CD4-positive, alpha-beta T cell treated with Interleukin-1 beta for 1 hour (primary cell): Measurements from ENCODE around the gene POMGNT2.
"Not testable (repeated sequence)": the region's sequence is repeated elsewhere in the genome, so short reads cannot be mapped to it uniquely, and the experiment has no call there.

Source experiments
- DNase-seq, 2 donors: peaks; one replicate each; pipeline ENCODE4 v3.0.0-alpha.2; 2020 to 2022

POMGNT2 gene

DNA sequence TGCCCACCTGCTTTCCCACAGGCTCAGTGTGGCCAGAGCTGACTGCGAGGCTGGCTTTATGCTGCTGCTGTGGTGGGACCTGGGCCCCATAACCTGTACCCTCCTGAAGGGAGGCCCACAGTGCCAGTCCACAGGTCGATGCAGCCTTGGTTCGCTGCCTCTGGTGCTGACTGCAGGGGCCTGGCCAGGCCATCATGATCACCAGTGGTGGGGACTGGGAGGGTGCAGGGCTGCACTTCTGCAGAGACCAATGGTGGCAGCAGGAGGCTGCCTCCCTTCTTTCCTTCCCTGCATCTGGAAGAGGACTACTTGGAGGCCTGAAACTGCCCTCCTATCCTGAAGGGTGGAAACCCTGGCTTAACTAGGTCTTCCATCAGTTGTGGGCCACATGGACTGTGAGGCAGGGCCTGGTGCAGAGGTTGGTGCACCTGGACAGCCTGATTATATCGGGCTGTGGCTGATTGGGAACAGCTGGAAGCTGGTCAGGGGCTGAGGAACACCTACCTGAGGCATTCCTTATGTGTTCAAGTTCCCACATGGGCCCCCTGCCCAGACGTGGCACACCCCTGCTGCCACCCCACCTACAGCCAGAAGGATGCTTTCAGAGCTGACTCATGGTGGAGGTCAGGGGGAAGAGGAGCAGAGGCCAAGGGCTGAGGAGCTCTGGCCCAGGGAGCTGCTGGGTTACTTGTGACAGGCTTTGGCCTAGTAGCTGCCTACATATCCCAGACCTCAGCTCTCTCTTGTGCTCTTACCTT lies 29.8 kb downstream of the POMGNT2 start:
- no peak for DNase-seq

DNA sequence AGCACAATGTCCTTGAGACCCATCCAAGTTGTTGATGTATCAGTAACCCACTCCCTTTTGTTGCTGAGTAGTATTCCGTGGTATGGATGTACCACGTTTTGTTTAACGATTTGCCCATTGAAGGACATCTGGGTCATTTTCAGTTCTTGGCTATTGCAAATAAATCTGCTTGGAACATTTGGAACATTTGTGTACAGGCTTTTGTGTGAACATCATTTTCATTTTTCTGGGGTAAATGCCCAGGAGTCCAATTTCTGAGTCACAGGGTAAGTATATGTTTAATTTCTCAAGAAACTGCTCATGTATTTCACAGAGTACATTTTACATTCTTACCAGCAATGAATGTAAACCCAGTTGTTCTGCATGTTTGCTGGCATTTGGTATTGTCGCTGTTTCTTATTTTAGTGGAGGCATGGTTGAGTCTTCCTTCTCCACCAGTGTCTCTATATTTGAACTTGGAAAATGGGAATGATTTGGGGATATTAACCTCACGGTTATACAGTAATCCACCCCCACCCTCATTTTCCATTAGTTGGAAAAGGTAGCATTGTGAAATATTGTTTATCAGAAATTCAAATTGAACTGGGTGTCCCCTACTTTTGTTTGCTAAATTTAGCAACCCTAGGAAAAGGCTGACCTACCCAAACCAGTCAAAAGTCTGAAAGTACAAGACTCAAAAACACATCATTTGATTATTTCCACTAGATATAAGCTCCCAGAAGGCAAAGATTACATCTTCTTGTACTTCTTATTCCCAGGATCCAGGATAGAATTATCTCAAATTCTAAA lies 30.8 kb downstream of the POMGNT2 start:
- DNase-seq = no peak

DNA sequence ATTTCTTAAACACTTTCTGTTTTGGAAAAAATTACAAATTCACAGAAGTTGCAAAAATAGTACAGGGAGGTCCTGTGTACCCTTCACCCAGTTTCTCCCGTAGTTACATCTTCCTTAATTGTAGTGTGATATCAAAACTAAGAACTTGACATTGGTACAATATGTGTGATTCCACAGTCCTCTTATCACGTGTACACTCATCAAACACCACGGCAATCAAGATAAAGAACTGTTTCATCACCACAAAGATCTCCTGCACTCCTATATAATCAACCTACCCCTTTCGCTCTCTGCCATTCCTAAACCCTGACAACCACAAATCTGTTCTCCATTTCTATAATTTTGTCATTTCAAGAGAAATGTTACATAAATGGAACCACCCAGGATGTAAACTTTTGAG lies 31.4 kb downstream of the POMGNT2 start:
- DNase-seq = no peak

DNA sequence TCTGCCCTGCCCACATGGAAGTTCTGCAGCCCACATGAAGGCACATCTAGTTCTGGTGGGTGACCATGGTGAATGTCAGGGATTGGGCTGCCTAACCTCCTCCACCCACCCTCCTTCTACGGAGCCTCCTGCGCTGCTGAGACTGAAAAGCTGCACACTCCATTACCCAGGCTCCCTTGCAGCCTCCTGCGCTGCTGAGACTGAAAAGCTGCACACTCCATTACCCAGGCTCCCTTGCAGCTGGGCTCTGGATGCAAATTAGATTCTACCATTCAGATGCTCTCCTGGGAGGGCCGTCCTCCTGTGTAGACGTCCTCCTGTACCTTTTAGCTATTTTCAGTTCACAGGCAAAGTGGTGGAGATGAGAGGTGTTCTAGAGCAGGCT lies 32.1 kb downstream of the POMGNT2 start:
- no peak for DNase-seq

DNA sequence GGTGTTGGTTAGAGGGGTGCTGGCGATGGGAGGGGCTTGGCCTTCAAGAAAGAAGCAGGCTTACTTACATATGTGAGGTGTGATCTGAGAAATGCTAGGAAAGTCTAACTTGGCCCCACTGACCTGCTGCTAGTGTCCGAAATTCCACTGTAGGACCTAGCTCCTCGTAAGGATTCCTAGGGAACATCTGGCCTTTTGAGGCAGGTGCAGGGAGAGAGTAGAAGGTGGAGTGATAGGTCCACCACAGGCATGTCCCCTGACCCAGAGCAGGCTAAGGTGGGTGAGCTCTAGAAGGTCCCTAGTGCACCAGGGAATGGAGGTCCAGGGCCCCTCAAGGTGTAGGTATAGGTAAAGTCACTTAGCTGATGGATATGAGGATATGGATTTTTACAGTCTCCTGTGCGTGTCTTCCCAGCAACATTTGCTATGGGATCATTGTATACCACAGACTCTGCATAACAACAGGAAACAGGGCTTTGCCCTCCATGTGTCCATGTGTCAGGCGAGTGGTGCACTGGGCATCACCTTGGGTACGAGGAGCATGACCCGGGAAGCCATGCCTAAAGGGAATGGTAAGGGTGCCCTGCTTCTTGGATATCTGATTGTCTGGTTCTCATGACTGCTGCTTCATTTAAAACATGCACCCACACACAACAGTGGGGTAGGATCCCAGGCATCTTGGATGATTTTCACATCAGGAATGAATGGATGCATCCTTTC lies 32.6 kb downstream of the POMGNT2 start:
- no peak for DNase-seq

DNA sequence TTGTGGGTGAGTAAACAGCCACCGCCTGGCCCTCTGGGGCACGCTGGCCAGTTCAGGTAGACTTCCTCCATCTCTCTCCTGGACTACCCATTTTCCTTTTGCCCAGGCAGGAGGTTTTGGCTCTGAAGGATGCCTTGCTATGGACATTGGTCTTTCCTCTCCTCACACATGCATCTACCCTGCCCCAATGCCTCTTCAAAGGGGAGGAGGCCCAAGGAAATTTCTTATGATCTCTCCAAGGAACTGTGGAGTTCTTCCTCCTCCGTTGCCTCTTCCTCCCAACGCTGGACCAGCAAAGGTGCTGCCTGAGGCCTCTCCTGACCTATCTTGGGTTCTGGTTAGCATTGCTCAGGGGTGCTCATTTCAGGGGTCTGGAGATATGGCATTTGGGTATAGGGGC lies 33.5 kb downstream of the POMGNT2 start:
- no peak for DNase-seq

DNA sequence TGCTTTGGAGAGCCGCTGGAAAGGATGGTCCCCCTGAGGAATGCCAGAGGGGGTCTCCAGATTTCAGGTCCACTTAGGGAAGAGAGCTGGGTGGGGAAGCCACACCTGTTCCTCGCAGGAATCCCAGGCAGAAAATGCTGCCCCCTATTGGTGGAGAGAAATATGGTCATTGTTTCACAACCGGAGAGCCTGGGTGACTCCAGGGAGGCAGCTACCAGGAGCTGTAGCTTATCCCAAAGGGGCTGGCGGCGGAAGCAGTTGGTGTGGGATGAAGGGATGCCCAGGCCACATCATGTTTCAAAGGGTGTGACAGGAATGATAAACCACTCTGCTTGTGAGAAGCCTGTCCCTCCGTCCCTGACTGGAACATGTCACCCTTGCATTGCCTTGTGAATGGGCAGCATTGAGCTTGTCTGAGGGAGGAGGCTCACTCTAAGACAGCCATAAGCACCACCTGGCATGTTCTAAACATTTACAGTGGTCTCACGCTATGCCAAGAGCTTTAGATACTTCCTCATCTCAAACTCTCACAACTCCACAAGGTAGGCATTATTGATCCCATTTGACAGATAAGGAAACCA lies 34.5 kb downstream of the POMGNT2 start:
- DNase-seq = peak in 1 of 2 donors; percentile 44

DNA sequence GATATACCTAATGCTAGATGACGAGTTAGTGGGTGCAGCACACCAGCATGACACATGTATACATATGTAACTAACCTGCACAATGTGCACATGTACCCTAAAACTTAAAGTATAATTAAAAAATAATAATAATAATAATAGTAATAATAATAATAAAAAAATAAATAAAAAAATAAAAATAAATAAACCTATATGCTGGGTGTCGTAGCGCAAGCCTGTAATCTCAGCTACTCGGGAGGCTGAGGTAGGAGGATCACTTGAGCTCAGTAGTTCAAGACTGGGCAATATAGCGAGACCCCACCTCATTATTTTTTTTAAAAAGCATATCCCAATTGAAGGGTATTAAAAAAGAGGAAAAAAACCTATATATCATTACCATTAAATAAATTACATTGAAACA lies 35.2 kb downstream of the POMGNT2 start:
- DNase-seq = not testable (repeated sequence)

DNA sequence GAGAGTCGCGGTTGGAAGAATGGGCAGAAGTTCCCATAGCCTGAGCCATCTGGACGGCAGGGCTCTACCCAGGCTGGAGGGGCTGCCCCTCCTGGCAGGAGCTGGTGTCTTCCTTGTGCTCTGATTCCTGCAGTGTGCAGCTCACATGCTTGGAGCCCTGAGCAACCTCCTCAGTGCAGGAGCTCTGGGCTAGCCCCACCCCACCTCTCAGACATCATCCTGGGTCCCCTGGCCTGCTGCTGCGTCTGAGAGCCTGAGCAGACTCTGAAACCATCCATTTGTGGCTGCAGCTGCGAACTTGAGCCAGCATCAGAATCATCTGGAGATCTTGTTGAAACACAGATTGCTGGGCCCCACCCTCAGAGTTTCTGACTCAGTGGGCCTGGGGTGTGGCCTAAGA lies 42.8 kb downstream of the POMGNT2 start:
- DNase-seq = no peak

DNA sequence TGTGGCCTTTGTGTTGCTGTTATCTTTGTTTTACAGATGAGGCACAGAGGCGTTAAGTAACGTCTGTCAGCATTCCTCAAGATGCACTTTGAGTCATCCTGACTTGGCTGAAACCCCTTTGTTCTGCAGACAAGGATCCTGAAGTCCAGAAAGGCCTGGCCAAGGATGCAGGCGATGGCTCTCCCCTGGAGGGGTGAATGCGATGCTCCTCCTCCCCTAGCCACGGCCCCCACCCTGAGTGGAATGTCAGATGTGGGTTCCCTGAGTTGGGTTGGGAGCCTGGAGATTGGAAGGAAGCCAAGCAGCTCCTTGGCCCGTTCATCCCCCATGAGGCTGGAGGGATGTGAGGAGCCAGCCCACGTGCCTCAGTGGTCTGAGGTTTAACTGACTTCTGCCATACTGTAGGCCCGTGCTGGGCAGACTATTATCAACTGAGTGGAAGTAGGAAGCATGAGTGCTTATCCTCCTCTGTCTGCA lies 43.3 kb downstream of the POMGNT2 start:
- DNase-seq = no peak

DNA sequence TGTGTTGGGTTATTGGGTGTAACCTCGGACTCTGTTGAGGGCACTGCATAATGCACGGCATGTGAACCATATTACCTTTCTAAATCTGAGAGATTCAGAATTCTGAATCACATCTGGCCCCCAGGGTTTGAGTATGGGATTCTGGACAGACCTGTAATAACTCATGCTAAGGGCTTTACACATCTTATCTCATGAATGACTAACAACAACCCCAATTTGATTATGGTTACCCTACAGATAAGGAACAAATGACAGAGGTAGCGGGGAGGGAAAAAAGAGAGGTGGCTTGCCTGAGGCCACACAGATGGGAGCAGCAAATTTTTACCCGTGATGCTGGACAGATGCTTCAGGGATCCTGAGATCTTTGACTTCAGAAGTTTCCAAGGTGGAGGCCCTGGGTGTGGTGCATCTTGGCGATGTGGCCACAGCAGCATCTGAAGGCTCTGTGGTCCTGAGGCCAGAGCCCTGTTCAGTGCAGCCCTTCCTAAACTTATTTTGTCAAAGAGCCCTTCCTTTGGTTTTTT lies 43.8 kb downstream of the POMGNT2 start:
- DNase-seq = no peak

DNA sequence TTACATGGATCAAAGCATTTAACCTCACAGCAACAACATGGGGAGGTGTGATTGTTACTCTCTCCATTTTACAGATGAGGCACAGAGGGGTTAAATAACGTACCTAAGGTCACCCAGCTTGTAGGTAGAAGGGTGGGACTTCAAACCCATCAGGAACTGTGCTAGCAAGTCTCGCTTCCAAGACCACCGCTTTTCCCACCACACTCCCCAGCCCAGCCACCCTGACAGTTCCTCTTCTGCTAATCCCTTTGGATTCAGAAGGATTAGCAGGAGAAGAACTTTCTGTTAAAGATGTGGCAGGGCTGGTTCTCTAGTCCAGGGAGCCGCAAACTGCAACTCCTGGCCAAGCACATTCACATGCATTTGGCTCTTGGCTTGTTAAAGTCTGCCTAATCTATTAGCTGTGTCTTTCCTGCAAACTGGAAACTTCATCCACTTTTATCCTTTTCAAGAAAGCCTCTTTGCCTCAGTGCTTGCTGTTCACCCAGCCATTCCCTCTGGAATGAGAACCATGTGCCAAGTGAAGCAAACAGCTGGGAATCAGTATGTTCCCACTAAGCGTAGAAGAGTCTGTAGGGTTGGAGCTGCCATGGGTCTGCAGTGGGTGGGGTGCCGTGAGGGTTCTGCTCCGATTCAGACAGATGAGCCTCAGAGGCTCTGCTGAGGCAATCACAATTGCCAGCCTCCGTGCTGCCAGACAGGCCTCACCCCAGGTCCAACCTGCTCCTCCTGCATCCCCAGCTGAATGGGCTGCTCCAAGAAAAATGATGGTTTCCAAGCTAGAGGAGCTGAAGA lies 44.6 kb downstream of the POMGNT2 start:
- no peak for DNase-seq

DNA sequence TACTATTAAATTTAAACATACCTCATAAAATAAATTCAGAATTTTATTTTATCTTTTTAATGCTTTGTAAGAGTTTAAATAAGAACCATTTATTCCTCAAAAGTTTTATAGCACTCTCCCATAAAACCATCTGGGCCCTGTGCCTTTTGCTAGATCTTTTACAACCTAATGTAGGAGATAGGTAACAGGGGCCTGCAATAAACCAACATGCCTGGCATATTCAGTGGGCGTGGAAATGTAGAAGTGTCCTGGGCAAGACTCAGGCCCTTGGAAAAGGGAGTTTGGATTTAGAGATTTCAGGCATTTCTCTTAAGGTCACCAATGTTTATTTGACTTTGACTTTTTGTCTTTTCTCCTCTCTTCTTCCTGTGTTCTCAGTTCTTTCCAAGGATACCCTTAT lies 46.4 kb downstream of the POMGNT2 start:
- no peak for DNase-seq

DNA sequence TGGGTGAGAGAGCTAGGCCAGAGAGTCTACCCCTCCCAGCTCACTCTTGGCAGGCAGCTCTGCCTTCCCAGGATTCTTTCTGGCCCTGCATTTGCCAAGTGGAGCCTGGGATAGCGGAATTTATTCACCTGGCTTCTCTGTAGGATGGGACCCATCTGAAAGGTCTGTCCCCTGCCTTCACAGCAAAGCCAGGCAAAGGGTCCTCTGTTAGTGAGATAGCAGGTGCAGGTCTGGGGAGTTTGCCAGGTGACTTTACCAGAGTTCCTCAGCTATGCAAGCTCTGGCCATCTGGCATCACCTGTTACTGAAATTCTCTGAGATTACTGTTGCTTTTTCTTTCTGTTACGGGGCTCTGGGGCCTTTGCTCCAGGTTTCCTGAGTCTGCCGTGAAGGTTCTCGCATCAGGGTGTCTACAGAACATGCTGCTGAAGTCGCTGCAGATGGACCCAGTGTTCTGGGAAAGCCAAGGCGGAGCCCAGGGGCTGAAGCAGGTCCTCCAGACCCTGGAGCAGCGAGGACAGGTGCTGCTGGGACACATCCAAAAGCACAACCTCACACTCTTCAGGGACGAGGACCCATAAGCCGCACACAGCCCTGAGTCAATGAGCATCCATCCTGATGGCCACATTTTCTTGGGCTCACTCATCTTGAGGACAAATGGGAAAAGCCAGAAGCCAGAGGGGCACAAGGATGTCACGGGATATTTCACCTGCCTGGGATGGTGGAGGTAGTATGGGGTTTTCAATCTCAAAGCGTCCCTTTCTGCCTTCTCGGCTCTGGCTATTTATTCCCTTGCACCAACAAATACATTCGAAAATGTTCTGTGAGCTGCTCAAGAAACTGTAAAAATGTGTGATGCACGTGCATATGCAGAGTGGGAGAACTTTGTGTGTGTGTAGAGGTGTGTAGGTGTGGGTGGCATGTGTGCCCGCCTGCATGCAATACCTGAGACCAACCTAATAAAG lies 49.8 kb downstream of the POMGNT2 start:
- no peak for DNase-seq

DNA sequence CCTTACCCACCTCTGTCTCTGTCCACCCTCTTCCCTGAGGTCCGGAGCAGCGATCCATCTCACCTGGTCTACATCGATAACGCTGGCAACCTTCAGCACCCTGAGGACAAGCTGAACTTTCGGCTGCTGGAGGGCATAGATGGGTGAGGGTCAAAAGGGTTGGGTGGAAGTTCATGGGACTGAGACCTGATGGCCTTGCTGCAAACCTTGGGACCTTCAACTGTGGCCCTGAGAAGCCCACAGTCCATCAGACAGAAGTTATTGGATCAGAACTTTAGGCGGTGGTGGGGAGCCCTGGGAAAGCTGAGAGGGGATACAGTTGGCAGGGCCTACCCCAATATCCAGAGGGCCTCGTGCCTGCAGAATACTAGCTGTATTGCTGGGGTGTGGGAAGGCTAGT lies 50.5 kb downstream of the POMGNT2 start:
- no peak for DNase-seq

DNA sequence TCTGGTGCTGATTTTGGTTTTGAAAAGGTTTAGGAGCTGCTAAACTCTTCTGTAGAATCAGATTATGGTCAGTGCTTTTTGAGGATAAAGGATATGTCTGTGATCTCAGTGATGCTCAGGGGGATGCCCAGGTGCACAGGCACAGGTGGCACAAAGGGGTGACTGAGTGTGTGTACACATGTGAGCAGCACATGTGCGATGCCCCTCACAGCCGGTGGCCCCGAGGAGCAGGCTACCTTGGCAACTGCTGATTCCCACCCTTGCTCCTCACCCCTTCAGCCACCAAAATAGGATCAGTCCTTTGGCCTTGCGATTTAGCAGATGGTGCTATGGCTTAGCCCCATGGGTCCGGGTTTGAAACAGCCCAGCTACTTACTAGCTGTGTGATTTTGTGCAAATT lies 51.1 kb downstream of the POMGNT2 start:
- DNase-seq = no peak

DNA sequence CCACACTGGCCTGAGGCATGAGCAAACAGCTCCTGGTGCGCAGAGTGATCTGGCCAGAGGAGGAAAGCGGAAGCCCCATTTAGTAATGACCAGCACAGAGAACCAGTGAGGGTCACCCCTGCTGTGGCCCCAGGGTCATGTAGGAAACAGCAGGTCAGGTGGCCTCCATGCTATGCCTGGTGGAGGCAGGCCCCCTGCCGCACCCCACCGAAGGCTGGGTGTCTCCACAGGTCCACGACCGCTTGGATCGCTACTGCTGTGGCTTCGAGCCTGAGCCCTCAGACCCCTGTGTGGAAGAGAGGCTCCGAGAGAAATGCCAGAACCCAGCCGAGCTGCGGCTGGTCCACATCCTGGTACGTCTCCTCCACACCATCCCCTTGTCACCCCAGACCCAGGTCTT lies 52.6 kb downstream of the POMGNT2 start:
- DNase-seq = no peak

DNA sequence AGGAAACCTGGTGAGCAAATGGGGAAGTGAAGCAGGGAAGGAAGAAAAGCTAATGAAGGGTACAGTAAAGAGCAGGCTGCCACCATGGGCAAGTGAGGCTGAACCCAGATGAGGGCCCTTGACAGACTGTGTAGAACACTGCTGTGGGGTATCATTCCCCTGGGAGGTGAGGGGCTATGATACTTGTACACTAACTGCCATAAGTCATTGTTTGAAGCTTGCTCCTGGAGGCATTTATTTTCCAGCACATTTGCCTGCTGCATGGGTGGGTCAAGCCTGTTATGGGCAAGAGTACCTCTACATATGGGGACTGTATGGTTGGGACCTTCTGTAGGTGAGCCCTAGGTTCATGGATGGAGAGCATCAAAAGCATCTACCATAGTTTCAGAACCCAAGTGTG lies 57.4 kb downstream of the POMGNT2 start:
- DNase-seq = no peak

DNA sequence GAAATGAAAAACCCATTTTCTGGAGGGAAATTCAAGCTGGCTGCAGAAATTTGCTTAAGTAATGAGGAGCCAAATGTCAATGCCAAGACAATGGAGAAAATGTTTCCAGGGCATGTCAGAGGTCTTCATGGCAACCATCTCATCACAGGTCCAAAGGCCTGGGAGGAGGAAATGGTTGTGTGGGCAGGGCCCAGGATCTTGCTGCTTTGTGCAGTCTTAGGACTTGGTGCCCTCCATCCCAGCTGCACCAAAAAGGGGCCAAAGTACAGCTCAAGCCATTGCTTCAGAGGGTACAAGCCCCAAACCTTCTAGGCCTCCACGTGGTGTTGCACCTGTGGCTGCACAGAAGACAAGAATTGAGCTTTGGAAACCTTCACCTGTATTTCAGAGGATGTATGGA lies 59.3 kb downstream of the POMGNT2 start:
- no peak for DNase-seq

DNA sequence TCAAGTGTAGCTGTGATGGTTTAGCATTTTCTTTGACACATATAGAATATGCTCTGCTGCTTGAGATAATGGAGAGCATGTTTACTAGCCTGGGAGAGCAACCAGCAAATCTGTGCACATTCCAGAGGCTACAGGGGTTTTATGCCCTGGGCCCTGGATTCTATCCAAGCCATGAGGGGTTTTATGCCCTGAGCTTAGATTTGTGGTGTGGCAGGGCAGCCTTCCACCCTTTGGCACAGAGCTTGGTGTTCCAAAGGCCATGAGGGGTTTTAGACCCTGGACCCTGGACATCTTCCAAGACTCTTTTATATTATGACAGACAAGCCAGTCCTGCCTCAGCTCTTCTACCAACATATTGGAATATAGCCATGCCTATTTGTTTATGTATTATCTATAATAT lies 60.8 kb downstream of the POMGNT2 start:
- not testable (repeated sequence) for DNase-seq

DNA sequence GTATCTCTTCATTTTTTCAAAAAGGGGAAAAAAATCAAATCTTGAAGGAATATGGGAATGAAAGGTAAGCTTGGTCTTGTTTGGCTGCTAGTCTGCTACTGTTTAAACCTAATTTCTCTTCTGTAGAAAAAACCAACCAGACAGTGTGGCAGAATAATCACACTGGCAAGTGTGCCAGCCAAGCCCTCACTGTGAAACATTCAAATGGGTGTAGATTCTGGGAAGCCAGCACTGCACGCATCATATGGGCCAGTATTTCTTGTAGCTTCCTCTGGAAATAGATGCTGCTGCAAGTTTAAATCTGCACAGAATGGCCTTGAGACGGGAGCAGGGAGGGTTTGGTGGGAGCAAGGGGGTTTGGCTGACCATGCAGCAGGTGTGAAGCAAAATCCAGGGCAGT lies 62.1 kb downstream of the POMGNT2 start:
- DNase-seq = no peak
